Cardiac muscle cell (in vitro differentiated cells and primary cell): ENCODE measurements around the gene SP2. TPM values are rescaled to one million over a fixed set of nuclear protein-coding genes. Genes with fewer than 3 reads are reported as not detected.

ENCODE experiments used
- DNase-seq, 2 donors: peaks; one replicate each; pipeline versions ENCODE4 v3.0.0 to v3.0.0-alpha.2; 2010 to 2017; ENCODE audit warnings: low read depth in 1 of 2, low spot score in 1 of 2
- H3K27ac ChIP-seq: fragments of 200-600 bp; sonication (generic); 2 replicates; pipeline ENCODE4 v1.5.1; 2016
- H3K27me3 ChIP-seq: fragments of 200-600 bp; sonication (generic); 2 replicates; pipeline ENCODE4 v1.6.0; 2016; ENCODE audit warnings: control low read depth
- H3K36me3 ChIP-seq: fragments of 200-600 bp; sonication (generic); 2 replicates; pipeline ENCODE4 v1.5.1; 2016; ENCODE audit warnings: control low read depth
- H3K4me1 ChIP-seq: fragments of 200-600 bp; sonication (generic); 2 replicates; pipeline ENCODE4 v1.8.1; 2017; ENCODE audit warnings: low read depth, mild to moderate bottlenecking, mixed run types
- H3K4me3 ChIP-seq: fragments of 200-600 bp; sonication (generic); 2 replicates; pipeline ENCODE4 v1.5.1; 2016; ENCODE audit warnings: mild to moderate bottlenecking
- H3K9me3 ChIP-seq: fragments of 200-600 bp; sonication (generic); 2 replicates; pipeline ENCODE4 v1.5.1; 2017; ENCODE audit warnings: low read depth, mild to moderate bottlenecking, control low read depth
- CTCF ChIP-seq: IDR thresholded peaks from 2 replicates; pipeline ENCODE4 v1.5.1; 2012; ENCODE audit warnings: low read depth, mild to moderate bottlenecking, low read length
- polyA plus RNA-seq: library from polyadenylated mRNA; unstranded; fragments of >200 nt; fragmentation: Nextera tagmentation; extraction: Ambion mirVana; gene quantifications from 2 replicates; pipeline ENCODE4 v1.2.1, GENCODE V29; 2016
- total RNA-seq: library from RNA; depleted of rRNA; stranded (reverse); fragments of >200 nt; gene quantifications from 2 replicates; pipeline ENCODE4 v1.2.3, GENCODE V29; 2016

SP2 gene
- total and polyA plus RNA-seq, 2 experiments from 2014 or later, result 3.7 to 10.5 TPM

- Histone ChIP-seq H3K4me1 (no peaks in the 10 kb centered on the region), H3K27me3 (no peaks in the 10 kb centered on the region), H3K27ac (no peak overlapping the region), H3K9me3 (no peaks in the 10 kb centered on the region), H3K4me3 (no peak overlapping the region), H3K36me3 (no peaks in the 10 kb centered on the region)
- TF ChIP-seq CTCF, result peak; percentile 88
- peak; percentile 71 to 78 for DNase-seq
Measured at GRCh38 chr17:47946929-47947397, 50.9 kb downstream of the SP2 start.

GRCh38 chr17:47948706-47949196, 52.7 kb downstream of the SP2 start:
- Histone ChIP-seq H3K9me3 (no peaks in the 10 kb centered on the region), H3K27me3 (no peaks in the 10 kb centered on the region), H3K4me3 (no peak overlapping the region), H3K36me3 (no peaks in the 10 kb centered on the region), H3K27ac (no peak overlapping the region), H3K4me1 (no peaks in the 10 kb centered on the region)
- TF ChIP-seq CTCF, result no peak
- no peak for DNase-seq

- Histone ChIP-seq H3K36me3 (no peaks in the 10 kb centered on the region), H3K4me1 (no peaks in the 10 kb centered on the region), H3K27me3 (no peaks in the 10 kb centered on the region), H3K4me3 (no peak overlapping the region), H3K27ac (no peak overlapping the region), H3K9me3 (no peaks in the 10 kb centered on the region)
- DNase-seq, result peak; percentile 91 to 95
- peak; percentile 96 for TF ChIP-seq CTCF
Measured at GRCh38 chr17:47949197-47949759, 53.2 kb downstream of the SP2 start.

GRCh38 chr17:47949946-47950345, 53.9 kb downstream of the SP2 start:
- no peak for TF ChIP-seq CTCF
- no peaks in the 10 kb centered on the region for H3K36me3 ChIP-seq

GRCh38 chr17:47950448-47950847, 54.4 kb downstream of the SP2 start:
- no peaks in the 10 kb centered on the region for H3K9me3 ChIP-seq
- TF ChIP-seq CTCF, result no peak
- H3K4me1 ChIP-seq, result no peaks in the 10 kb centered on the region
- no peak overlapping the region for H3K4me3 ChIP-seq
- no peaks in the 10 kb centered on the region for H3K27me3 ChIP-seq
- no peaks in the 10 kb centered on the region for H3K36me3 ChIP-seq
- DNase-seq, result no peak
- no peak overlapping the region for H3K27ac ChIP-seq

More at GRCh38 chr17:47949946-47950345, 53.9 kb downstream of the SP2 start:
- no peak overlapping the region for H3K4me3 ChIP-seq
- H3K4me1 ChIP-seq, result no peaks in the 10 kb centered on the region
- H3K27me3 ChIP-seq, result no peaks in the 10 kb centered on the region
- no peak overlapping the region for H3K27ac ChIP-seq
- no peak for DNase-seq
- H3K9me3 ChIP-seq, result no peaks in the 10 kb centered on the region
